ENCODE measurements around the gene ZNF621. TPM values are rescaled to one million over a fixed set of nuclear protein-coding genes. Genes with fewer than 3 reads are reported as not detected.

ZNF621 gene
- polyA plus RNA-seq, 2 of the 4 experiments (the other 2 are of a cell fraction) = 6.8 to 16.1 TPM

DNA sequence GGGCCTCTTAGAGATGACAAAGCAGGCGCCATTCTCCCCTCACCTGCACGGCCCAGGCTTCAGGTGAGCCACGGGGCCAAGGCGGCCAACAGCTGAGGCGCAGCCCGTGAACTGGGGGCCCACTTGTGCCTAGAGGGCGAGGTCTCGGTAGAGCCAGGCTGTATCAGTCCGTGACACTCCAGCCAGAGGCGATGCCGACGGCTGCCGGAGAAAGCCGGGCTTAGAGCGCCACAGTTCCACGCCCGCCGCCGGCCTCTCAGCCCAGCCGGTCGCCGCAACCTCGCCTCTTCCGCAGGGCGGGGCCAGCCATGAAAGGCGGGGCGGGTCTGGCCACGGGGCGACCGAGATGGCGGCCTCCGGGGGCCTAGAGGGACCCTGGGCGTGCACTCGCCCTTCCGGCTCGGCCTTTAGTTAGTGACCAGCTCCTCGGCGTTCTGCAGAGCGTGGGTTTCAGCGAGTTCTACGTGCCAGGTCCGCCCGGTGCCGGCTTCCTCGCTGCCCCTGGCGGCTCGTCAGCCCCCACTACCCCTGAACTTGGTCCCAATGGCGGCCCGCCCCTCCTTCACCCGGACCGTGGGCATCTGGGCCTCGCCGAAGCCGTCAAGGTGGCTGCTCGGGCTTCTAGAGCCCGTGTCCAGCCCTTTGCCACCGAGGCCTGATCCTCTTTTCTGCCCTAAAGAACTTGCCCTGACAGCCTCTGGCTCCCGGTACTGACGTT lies at the start of gene ZNF621 (continued):
- TF ChIP-seq KDM1A (IDR thresholded peaks at IDR 0.05; ENCODE audit: low read depth) = no peak
- no peak for TF ChIP-seq BHLHE40 (IDR thresholded peaks at IDR 0.05; ENCODE audit: low read depth, low read length)

DNA sequence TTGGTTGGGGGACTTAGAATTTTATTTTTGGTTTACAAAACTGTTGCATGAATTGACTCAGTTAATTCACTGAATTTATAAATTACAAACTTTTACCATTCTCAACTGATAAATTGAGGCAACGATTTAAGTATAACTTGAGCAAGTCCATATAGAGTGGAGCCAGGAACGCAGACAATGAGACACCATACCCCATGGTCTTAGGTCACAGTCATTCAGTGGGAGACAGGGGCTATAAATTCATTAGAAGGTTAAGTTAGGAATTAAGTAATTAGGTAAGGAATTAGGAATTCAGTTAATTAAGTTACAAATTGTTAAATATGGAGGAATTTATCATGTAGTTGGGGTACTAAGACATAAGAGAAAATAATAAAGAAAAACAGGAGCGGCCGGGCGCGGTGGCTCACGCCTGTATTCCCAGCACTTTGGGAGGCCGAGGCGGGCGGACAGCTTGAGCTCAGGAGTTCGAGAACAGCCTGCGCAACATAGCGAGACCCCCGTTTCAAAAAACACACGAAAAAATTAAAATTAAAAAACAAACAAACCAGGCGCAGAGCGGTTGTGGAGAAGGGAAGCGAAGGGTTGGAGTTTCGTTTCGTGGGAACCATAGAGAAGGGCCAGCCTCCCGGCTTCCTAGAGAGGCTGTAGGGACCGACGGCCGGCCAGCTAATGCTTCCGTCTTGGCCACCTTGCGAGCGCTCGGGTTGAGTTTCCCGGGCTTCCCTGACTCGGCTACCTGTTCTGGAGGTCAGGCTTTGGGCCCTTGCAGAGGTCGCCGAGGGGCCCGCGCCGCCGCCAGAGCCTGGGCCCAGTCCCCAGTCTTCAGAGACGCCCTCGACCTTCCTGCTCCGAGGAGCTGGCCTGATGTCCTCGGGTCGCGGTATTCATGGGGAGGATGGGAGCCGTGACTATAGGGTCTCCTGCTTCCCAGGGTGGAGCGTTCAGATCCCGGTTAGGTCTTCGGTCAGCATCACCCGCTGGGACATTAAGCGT lies 48.0 kb upstream of the ZNF621 start, which contains the start of gene ZNF619:
Gene ZNF619, plus strand, starts transcription at position 645 of the 993 bp plus-strand sequence. CDS start 858 bp downstream, outside the sequence.
- ATAC-seq (peak; percentile 94 to 96), FAIRE-seq (no peak), DNase-seq (ENCODE audit: low read depth in 1 of 2, low spot score in 1 of 2) (peak; percentile 49 to 68)
- POLR2A ChIA-PET = interaction anchor here (1.0 to 1.2 kb wide), 4 partner anchors 20 to 48 kb away, joined by 3 to 7 read pairs (median 4); partner anchors contain the start of genes RPL14, ZNF620 and ZNF621
- peak within 1 kb of the TSS; percentile 88 to 96 for H3K27ac ChIP-seq
- peak within 1 kb of the TSS; percentile 89 for H3K4me2 ChIP-seq
- H3K4me3 ChIP-seq = peak within 1 kb of the TSS; percentile 83
- no peaks in the 10 kb centered on the region for H3K4me1 ChIP-seq
- no peaks in the 10 kb centered on the region for H3K9me3 ChIP-seq
- WGBS (ENCODE audit: missing lambda C conversion rate) = 4% methylated on average over 33 of the region's 48 CpGs
- CTCF ChIA-PET = interaction anchor here (1.3 kb wide), 1 partner anchor 13 kb away, joined by 3 read pairs; no protein-coding TSS in a partner anchor
- peak; percentile 28; the same call in 1 of the 2 replicates for TF ChIP-seq E2F6 (IDR thresholded peaks at IDR 0.05; ENCODE audit: borderline replicate concordance, low read depth)
- no peak for TF ChIP-seq RNF2 (IDR thresholded peaks at IDR 0.05; ENCODE audit: borderline replicate concordance, low read depth)
- peak; percentile 77; the same call in 1 of the 2 replicates for TF ChIP-seq PHF8 (IDR thresholded peaks at IDR 0.05; ENCODE audit: borderline replicate concordance, low read depth)
- no peak for TF ChIP-seq FOXS1 (CRISPR knock-in tag; IDR thresholded peaks at IDR 0.05)
- no peak for TF ChIP-seq NFE2L2 (conservative IDR thresholded peaks at IDR 0.05; ENCODE audit: low read length)
- peak; percentile 34; the same call in 1 of the 2 replicates for TF ChIP-seq KDM5A (IDR thresholded peaks at IDR 0.05)
- no peak for TF ChIP-seq MAFK (IDR thresholded peaks at IDR 0.05; ENCODE audit: partially characterized antibody)
- TF ChIP-seq ESRRA (IDR thresholded peaks at IDR 0.05; ENCODE audit: borderline replicate concordance, low read length) = no peak
- 0 out of 2 replicates have a peak, but pooled peaks have one; percentile 8 for TF ChIP-seq POLR2A (IDR thresholded peaks at IDR 0.05; ENCODE audit: low read length)
- TF ChIP-seq MAX (IDR thresholded peaks at IDR 0.05) = peak; percentile 42

GRCh38 chr3:40477666-40478065 lies 47.1 kb upstream of the ZNF621 start:
- ChIA-PET CTCF (interaction anchor here (1.3 kb wide), 1 partner anchor 14 kb away, joined by 3 read pairs; no protein-coding TSS in a partner anchor), POLR2A (interaction anchor here (1.2 kb wide), 2 partner anchors 20 to 28 kb away, joined by 5 to 7 read pairs; partner anchors contain the start of genes RPL14 and ZNF620)
- H3K4me2 ChIP-seq = peak overlapping the region; percentile 89
- H3K9me3 ChIP-seq = no peaks in the 10 kb centered on the region
- TF ChIP-seq NR3C1 (IDR thresholded peaks at IDR 0.05) (no peak), PHF8 (IDR thresholded peaks at IDR 0.05; ENCODE audit: borderline replicate concordance, low read depth) (no peak), RARB (CRISPR knock-in tag; IDR thresholded peaks at IDR 0.05) (no peak), BCL3 (IDR thresholded peaks at IDR 0.05) (no peak), ZSCAN20 (CRISPR knock-in tag; IDR thresholded peaks at IDR 0.05) (no peak), ATOH8 (CRISPR knock-in tag; IDR thresholded peaks at IDR 0.05; ENCODE audit: low read depth) (no peak), E2F6 (IDR thresholded peaks at IDR 0.05; ENCODE audit: borderline replicate concordance, low read depth) (no peak), ESRRA (IDR thresholded peaks at IDR 0.05; ENCODE audit: borderline replicate concordance, low read length) (no peak), TFCP2L1 (CRISPR knock-in tag; IDR thresholded peaks at IDR 0.05) (no peak), MYC (IDR thresholded peaks at IDR 0.05; ENCODE audit: borderline replicate concordance, low read length) (no peak), JUN (IDR thresholded peaks at IDR 0.05) (no peak), CBX2 (IDR thresholded peaks at IDR 0.05; ENCODE audit: borderline replicate concordance, low read depth) (no peak), HOXA7 (CRISPR knock-in tag; IDR thresholded peaks at IDR 0.05) (no peak), SMC3 (IDR thresholded peaks at IDR 0.05) (no peak)
- H3K4me3 ChIP-seq = peak overlapping the region; percentile 83
- 71% methylated on average over 4 of the region's 4 CpGs for WGBS (ENCODE audit: missing lambda C conversion rate)
- peak overlapping the region; percentile 88 to 96 for H3K27ac ChIP-seq
- FAIRE-seq (no peak), DNase-seq (ENCODE audit: low read depth in 1 of 2, low spot score in 1 of 2) (no peak), ATAC-seq (peak in 1 of 2 experiments; percentile 15; a peak in 3 of 6 replicates)
- H3K4me1 ChIP-seq = no peaks in the 10 kb centered on the region
